ENCODE data around the gene HERC2.

HERC2 gene

DNA sequence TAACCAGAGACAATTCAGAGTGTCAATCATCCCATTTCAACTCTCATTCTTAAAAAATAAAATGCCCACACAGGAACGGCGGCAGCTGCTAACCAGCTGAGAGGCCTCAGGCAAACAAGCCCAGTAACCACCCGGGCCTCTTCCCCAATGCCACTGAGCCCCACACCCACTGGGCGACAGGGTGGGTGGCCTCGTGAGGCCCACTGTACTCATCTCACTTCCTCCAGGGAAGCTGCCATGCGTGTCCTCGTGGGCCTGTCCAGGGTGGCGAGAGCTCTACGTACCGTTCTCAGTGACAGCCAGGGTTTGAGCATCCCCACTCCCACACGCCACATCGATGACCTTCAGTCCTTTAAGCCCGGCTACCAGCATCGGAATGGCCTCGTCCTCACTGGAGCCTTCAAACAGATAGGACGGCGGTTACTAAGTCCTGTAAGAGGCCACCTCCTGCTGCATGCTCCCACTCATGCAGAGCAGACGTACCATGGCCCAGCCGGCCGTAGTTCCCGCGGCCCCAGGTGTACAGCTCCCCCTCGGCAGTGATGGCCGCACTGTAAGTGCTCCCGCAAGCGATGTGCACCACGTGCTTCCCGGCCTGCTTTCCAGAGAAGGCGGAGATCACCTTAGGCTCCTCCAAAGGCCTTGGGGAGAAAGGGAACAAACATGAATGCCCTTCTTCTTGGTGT, 56.5 kb downstream of the HERC2 start:
- TF ChIP-seq, protein P1, sequence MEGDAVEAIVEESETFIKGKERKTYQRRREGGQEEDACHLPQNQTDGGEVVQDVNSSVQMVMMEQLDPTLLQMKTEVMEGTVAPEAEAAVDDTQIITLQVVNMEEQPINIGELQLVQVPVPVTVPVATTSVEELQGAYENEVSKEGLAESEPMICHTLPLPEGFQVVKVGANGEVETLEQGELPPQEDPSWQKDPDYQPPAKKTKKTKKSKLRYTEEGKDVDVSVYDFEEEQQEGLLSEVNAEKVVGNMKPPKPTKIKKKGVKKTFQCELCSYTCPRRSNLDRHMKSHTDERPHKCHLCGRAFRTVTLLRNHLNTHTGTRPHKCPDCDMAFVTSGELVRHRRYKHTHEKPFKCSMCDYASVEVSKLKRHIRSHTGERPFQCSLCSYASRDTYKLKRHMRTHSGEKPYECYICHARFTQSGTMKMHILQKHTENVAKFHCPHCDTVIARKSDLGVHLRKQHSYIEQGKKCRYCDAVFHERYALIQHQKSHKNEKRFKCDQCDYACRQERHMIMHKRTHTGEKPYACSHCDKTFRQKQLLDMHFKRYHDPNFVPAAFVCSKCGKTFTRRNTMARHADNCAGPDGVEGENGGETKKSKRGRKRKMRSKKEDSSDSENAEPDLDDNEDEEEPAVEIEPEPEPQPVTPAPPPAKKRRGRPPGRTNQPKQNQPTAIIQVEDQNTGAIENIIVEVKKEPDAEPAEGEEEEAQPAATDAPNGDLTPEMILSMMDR (IDR thresholded peaks at IDR 0.05; ENCODE audit: low read depth, low read length), result no peak
- Histone ChIP-seq H3K27me3 (no peaks in the 10 kb centered on the region), H3K4me1 (no peaks in the 10 kb centered on the region), H3K4me3 (ENCODE audit: low read depth, low read length) (no peak overlapping the region), H3K9me3 (no peaks in the 10 kb centered on the region), H3K36me3 (peaks cover 76% of the 10 kb centered on the region)
- DNase-seq, result no peak

DNA sequence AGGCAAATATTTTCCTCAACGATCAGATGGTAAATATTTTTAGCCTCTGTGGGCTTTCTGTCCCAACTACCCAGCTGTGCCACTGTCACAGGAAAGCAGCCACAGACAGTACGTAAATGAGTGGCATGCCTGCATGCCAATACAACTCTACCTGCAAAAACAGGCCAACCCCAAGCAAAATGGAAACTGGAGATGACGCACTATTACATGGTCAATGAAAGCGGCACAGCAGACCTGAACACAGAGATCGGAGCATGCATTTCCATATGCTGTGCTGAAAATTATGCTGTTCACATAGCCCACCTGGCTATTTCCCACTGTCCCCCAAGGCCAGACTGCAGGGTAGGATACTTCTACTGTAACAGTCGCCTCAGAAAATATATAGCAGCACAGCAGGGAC, 57.8 kb downstream of the HERC2 start:
- no peaks in the 10 kb centered on the region for H3K9me3 ChIP-seq
- no peaks in the 10 kb centered on the region for H3K4me1 ChIP-seq
- TF ChIP-seq, protein P1 (IDR thresholded peaks at IDR 0.05; ENCODE audit: low read depth, low read length), result no peak
- DNase-seq, result no peak
- no peak overlapping the region for H3K4me3 ChIP-seq (ENCODE audit: low read depth, low read length)
- peaks cover 71% of the 10 kb centered on the region for H3K36me3 ChIP-seq
- no peaks in the 10 kb centered on the region for H3K27me3 ChIP-seq

DNA sequence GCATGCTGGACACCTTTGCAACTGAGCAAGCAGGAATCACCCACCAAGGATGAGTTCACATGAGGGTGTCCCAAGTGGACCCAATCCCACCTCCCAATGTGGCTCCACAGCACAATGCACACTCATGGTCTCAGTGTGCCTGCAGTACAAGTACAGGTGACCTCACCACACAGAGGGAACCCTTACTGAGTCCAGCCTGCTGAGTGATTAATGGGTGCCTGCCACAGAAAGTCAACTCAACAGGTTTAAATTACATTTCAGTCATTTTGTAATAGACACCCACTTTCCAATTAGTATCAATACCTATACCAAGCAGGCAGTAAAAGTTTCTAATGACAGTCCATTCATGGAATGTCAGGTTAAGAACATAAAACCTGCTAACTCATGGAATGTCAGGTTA, 59.5 kb downstream of the HERC2 start:
- H3K4me3 ChIP-seq (ENCODE audit: low read depth, low read length), result no peak overlapping the region
- TF ChIP-seq, protein P1 (IDR thresholded peaks at IDR 0.05; ENCODE audit: low read depth, low read length), result no peak
- H3K36me3 ChIP-seq, result peaks cover 54% of the 10 kb centered on the region
- no peaks in the 10 kb centered on the region for H3K27me3 ChIP-seq
- H3K4me1 ChIP-seq, result no peaks in the 10 kb centered on the region
- DNase-seq, result no peak
- H3K9me3 ChIP-seq, result no peaks in the 10 kb centered on the region

DNA sequence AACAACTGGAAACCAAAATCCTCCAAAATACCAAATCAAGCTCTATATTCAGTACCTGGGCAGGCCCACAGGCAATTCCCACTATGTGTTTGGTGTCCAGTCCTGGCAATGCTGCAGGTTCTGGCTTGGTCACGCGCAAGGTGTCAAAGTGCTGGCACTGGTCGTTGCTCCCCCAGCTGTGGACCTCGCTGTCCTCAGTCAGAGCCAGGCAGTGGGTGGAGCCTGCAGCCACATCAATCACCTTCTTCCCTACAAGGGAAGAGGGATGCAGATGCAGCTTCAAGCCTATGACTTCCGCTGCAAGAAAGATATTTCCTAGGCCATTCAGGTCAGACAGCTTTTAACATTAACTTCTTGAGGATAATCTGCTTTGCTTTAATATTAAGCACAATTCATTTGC, 61.3 kb downstream of the HERC2 start:
- DNase-seq, result no peak
- no peaks in the 10 kb centered on the region for H3K27me3 ChIP-seq
- no peaks in the 10 kb centered on the region for H3K4me1 ChIP-seq
- peaks cover 41% of the 10 kb centered on the region for H3K36me3 ChIP-seq
- no peak overlapping the region for H3K4me3 ChIP-seq (ENCODE audit: low read depth, low read length)
- no peaks in the 10 kb centered on the region for H3K9me3 ChIP-seq
- TF ChIP-seq, protein P1 (IDR thresholded peaks at IDR 0.05; ENCODE audit: low read depth, low read length), result no peak

DNA sequence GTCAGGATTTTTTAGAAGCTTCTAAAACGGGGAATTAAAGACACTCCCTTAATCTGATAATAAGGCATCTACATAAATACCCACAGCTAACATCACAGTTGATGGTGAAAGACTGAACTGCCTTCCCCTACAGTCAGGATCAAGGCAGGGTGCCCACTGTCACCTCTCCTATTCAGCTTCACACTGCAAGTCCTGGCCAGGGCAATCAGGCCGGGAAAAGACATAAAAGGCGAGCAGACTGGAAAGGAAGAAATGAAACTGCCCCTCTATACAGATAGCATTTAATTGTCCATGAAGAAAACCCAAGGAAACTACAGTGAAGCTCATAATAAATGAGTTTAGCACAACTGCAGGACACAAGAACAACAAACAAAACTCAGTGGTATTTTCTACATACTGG, 61.7 kb downstream of the HERC2 start:
- no peaks in the 10 kb centered on the region for H3K27me3 ChIP-seq
- H3K4me3 ChIP-seq (ENCODE audit: low read depth, low read length), result no peak overlapping the region
- peaks cover 39% of the 10 kb centered on the region for H3K36me3 ChIP-seq
- TF ChIP-seq, protein P1 (IDR thresholded peaks at IDR 0.05; ENCODE audit: low read depth, low read length), result no peak
- no peaks in the 10 kb centered on the region for H3K9me3 ChIP-seq
- no peaks in the 10 kb centered on the region for H3K4me1 ChIP-seq
- no peak for DNase-seq

DNA sequence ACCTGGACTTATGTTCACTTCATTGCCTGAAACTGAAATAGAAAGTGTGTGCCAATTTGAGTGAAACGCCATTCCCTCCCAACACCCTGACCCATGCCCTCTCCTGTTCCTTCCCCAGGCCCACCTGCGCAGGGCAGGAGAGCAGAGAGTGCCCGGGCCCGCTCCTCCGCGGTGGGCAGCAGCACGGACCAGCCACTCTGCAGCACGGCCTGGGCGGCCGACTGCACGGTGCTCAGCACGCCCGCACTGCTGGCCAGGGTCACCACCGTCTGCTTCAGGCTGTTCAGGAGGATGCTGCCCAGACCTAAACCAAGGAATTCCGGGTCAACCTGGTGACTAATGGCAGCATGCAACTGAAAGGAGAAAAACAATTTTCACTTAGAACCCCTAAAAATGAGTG, 66.0 kb downstream of the HERC2 start:
- no peak for DNase-seq
- no peaks in the 10 kb centered on the region for H3K9me3 ChIP-seq
- TF ChIP-seq, protein P1 (IDR thresholded peaks at IDR 0.05; ENCODE audit: low read depth, low read length), result no peak

More for the DNA sequence above, 66.0 kb downstream of the HERC2 start:
- Histone ChIP-seq H3K4me1 (no peaks in the 10 kb centered on the region), H3K4me3 (ENCODE audit: low read depth, low read length) (no peak overlapping the region), H3K27me3 (no peaks in the 10 kb centered on the region), H3K36me3 (peaks cover 29% of the 10 kb centered on the region)
